Fibroblast of lung (primary cell): ENCODE results near the gene NFAM1.

Experiments used
- EZH2 ChIP-seq: IDR thresholded peaks from 2 replicates; pipeline ENCODE4 v1.5.1; 2012; ENCODE audit warnings: low read length, control low read depth, mild to moderate bottlenecking; ENCODE audit errors: missing control alignments
- TF ChIP-seq, protein P1 (sequence below), 2 donors: IDR thresholded peaks in 1 of 2; conservative IDR thresholded peaks in 1 of 2; 1 replicate in 1 of 2; 2 replicates in 1 of 2; pipeline ENCODE4 v1.5.1; 2011 to 2012; ENCODE audit warnings: low read length in 2 of 2, control low read depth in 1 of 2, inconsistent platforms in 1 of 2, low read depth in 1 of 2, mild to moderate bottlenecking in 1 of 2

GRCh38 chr22:42358643-42359558 lies 73.3 kb downstream of the NFAM1 start:
- TF ChIP-seq EZH2, result no peak
- TF ChIP-seq, protein P1, sequence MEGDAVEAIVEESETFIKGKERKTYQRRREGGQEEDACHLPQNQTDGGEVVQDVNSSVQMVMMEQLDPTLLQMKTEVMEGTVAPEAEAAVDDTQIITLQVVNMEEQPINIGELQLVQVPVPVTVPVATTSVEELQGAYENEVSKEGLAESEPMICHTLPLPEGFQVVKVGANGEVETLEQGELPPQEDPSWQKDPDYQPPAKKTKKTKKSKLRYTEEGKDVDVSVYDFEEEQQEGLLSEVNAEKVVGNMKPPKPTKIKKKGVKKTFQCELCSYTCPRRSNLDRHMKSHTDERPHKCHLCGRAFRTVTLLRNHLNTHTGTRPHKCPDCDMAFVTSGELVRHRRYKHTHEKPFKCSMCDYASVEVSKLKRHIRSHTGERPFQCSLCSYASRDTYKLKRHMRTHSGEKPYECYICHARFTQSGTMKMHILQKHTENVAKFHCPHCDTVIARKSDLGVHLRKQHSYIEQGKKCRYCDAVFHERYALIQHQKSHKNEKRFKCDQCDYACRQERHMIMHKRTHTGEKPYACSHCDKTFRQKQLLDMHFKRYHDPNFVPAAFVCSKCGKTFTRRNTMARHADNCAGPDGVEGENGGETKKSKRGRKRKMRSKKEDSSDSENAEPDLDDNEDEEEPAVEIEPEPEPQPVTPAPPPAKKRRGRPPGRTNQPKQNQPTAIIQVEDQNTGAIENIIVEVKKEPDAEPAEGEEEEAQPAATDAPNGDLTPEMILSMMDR (conservative IDR thresholded peaks at IDR 0.05 in 1 of 2, IDR thresholded peaks at IDR 0.05 in 1 of 2; ENCODE audit: low read depth in 1 of 2, low read length in 2 of 2), result no peak
